NCI-H2227 treated with DMSO at 0.1 percent for 48 hours (cell line): ENCODE results near the gene ADORA1.

Source experiments
- DNase-seq: peaks from one replicate; lab custom pipeline; 2025; lab: John Stamatoyannopoulos, UW

The ADORA1 gene

GRCh38 chr1:203158423-203158822 lies 30.9 kb downstream of the ADORA1 start:
- no peak for DNase-seq

- DNase-seq, result no peak
These were observed 31.6 kb downstream of the ADORA1 start for GRCh38 chr1:203158960-203159665.

GRCh38 chr1:203159844-203160243 lies 32.3 kb downstream of the ADORA1 start:
- DNase-seq, result no peak

DNA sequence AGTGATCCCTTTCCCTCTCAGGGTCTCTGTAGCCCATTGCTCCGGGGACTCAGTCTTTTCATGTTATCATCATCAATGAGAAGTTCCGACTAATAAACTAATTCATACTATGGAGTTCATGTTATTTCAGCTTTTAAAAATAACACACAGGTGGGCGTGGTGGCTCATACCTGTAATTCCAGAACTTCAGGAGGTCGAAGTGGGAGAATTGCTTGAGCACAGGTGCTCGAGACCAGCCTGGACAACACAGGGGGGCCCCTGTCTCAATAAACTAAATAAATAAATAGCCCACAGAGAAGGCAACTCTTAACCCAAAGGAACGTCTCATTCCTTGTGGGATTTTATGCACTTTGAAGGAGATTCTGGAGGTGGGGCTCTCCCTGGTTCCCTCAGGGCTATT lies 33.6 kb downstream of the ADORA1 start:
- no peak for DNase-seq

- DNase-seq, result no peak
These were observed 34.2 kb downstream of the ADORA1 start for GRCh38 chr1:203161703-203162102.

DNA sequence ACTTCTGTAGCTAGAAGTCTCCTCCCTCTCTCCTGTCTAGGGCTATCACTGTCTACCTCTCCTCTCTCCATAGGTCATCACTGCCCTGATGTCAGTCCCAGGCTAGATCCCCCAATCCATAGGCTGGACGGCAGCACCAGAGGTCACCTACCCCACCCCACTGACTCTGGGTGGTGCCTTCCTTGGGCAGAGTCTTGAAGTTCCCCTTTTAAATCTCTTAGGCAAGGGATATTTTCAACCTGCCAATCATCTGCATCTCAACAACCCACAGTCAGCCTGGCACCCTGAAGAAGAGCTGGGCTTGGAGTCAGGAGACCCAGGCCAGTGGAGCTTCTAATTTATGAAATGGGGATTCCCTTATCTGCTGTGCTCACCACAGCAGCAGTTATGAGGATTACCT lies 34.9 kb downstream of the ADORA1 start:
- no peak for DNase-seq

- no peak for DNase-seq
These were observed 36.5 kb downstream of the ADORA1 start for GRCh38 chr1:203163891-203164635.

GRCh38 chr1:203165101-203165799 lies 37.7 kb downstream of the ADORA1 start:
- DNase-seq, result no peak

DNA sequence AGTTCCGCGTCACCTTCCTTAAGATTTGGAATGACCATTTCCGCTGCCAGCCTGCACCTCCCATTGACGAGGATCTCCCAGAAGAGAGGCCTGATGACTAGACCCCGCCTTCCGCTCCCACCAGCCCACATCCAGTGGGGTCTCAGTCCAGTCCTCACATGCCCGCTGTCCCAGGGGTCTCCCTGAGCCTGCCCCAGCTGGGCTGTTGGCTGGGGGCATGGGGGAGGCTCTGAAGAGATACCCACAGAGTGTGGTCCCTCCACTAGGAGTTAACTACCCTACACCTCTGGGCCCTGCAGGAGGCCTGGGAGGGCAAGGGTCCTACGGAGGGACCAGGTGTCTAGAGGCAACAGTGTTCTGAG lies 38.3 kb downstream of the ADORA1 start:
- DNase-seq, result no peak

- no peak for DNase-seq
These were observed 38.8 kb downstream of the ADORA1 start for GRCh38 chr1:203166192-203166940.

DNA sequence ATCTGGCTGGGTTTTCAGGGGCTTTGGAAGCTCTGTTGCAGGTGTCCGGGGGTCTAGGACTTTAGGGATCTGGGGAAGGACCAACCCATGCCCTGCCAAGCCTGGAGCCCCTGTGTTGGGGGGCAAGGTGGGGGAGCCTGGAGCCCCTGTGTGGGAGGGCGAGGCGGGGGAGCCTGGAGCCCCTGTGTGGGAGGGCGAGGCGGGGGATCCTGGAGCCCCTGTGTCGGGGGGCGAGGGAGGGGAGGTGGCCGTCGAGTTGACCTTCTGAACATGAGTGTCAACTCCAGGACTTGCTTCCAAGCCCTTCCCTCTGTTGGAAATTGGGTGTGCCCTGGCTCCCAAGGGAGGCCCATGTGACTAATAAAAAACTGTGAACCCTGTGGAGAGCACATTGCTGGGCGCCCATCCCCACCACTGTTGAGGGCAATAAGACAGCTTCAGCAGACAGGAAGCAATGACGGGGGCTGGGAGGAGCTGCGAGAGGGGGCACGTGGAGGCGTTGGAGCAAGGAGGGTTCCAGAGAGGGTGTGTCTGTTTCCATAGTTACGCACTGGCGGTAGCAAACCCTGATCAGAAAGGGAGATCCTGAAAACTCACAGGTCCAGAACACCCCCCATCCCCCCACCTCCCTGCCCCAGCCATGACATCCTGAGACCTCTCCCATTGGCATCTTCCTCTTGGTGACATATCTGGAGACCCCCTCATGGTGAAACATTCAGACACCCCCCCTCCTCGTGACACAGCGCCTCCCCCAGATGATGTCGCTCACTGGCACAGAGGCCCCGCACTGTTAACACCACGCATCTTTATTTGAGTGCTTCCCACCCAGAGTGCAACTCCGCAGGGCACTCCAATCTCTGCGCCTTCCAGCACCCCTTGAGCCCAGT lies 39.7 kb downstream of the ADORA1 start:
- no peak for DNase-seq

DNA sequence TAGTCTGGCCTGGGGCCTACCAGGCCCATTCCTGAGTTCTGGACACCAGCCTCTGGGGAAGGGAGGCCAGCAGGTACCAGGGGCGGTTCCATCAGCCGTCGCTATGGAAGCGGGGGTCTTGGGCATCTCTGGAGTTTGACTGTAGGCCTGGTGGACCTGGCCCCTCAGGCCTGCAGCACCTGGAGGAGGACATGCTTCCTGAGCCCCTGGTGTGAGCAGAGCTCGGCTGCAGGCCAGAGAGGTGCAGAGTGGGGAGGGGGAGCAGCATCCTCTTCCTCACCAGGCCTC lies 40.3 kb downstream of the ADORA1 start:
- no peak for DNase-seq

DNA sequence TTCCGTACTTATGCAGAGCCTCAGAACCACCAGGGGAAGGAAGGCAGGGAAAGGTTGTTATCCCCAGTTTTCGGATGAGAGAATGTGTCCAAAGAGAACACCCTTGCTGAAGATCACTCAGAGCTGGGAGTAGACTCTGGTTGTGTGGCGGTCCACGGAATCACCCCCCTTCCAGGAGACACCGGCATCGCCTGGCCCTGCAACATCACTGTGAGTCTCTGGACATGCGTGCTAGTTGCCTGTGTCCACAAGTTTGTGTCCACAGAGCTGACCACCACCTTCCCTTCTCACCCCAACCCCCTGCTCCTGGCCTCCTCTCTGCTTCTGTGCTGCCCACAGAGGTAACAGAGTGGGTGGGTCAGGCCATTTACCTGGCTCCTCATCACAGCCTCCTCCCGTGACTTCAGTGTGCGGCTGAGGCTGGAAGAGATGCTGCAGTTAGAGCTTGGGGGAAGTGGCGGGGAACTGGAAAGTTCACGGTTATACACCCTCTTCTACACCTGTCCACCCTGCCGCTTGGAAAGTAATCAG lies 40.8 kb downstream of the ADORA1 start:
- DNase-seq, result no peak

DNA sequence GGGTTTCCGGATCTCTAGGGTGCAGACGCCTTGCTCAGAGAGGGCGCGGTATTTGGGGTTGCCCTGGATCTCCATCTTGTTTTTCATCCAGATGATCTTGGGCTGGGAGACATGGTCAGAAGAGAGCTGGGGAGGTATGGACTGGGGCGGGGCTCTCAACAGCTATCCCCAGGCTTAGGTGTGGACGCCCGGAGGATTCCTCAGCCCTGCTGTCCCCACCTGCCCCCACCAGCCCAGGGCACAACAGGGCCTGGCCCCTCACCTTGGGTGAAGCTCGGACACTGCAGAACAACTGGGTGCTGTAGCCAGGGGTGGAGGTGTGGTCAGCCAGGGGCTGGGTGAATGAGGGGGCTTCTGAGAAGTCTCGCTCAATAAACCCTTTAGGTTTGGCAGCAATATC lies 41.5 kb downstream of the ADORA1 start:
- no peak for DNase-seq

GRCh38 chr1:203169770-203170520 lies 42.4 kb downstream of the ADORA1 start:
- no peak for DNase-seq

DNA sequence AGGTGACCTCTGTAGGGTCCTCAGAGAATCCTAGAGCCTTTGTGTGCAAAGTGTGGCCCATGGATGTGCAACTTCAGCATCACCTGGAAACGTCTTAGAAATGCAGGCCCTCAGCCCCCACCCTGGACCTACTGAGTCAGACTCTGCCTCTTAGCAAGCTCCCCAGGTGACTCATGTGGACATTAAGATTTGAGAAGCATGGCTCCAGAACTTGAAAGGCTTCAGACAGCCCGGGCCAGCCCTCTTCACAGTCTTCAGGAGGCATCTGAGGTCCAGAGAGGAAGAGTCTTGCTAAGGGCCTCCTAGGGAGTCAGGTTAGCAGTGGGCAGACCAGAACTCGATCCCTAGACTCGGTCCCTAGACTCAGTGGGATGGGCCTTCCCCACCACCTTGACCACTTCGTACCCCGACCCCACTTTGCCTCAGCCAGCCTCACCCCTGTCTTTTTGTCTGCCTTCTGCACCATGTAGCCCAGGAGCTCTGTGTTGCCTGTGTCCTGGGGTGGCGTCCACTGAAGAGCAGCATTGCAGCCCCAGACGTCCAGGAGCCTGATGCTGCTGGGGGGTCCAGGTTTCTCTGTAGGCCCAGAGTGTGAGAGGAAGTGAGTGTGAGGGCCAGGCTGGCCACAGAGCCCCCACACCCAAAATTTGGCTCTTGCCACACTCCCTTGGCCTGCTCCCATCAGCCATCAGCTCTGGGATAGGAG lies 43.3 kb downstream of the ADORA1 start:
- no peak for DNase-seq

- no peak for DNase-seq
These were observed 44.0 kb downstream of the ADORA1 start for GRCh38 chr1:203171341-203172183.

GRCh38 chr1:203172184-203173010 lies 44.9 kb downstream of the ADORA1 start:
- no peak for DNase-seq
